LNCAP (cell line): ENCODE measurements around the gene TMEM135.

Experiments used
- TF ChIP-seq, protein P1 (sequence below): fragments of 450-650 bp; IDR thresholded peaks from 2 replicates; pipeline ENCODE4 v1.5.1; 2017; ENCODE audit warnings: mild to moderate bottlenecking

Gene TMEM135

DNA sequence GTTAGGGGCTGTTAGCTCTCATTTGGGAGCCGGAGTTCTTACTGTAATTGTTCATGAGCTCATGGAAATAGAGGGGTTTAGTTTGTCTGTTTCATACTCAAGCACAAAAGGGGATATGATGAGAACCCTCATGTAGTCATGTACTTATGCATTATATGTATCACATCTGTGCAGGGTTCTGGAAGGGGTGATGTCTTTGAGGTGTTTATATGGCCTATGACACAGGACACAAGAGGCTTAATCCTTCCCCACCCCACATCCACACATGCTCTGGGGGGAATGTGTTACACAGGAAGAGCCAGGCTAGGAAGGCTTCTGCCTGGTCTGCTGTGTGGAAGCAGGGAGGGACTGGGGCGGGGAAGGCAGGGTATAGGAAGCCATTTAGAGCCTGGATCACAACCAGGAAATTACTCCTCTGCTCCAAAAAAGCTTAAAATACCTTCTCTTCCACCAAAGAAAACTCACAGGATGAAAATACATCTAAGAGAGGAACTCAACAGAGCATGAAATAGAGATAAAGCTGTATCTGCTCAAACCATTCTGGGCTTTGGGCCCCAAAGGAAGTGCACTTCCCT lies 316.1 kb downstream of the TMEM135 start:
- TF ChIP-seq, protein P1, sequence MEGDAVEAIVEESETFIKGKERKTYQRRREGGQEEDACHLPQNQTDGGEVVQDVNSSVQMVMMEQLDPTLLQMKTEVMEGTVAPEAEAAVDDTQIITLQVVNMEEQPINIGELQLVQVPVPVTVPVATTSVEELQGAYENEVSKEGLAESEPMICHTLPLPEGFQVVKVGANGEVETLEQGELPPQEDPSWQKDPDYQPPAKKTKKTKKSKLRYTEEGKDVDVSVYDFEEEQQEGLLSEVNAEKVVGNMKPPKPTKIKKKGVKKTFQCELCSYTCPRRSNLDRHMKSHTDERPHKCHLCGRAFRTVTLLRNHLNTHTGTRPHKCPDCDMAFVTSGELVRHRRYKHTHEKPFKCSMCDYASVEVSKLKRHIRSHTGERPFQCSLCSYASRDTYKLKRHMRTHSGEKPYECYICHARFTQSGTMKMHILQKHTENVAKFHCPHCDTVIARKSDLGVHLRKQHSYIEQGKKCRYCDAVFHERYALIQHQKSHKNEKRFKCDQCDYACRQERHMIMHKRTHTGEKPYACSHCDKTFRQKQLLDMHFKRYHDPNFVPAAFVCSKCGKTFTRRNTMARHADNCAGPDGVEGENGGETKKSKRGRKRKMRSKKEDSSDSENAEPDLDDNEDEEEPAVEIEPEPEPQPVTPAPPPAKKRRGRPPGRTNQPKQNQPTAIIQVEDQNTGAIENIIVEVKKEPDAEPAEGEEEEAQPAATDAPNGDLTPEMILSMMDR, result no peak

DNA sequence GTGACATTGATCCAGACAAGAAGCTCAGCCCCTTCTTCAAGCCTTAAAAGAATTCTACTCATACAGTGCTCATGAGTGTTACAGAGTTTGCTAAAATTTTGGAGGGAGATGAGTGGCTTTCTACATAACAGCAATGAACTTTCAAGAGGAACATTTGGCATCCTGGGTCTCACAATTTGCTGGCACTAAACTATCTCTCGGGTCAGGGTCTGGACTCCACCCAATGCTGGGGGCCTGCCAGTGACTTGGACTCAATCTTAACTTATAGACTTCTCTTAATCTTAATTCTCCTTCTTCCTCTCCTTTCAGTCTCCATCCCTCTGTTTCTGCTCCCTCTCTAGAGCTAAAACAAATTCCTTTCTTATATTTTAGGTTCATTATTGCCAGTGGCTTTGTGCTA lies 317.9 kb downstream of the TMEM135 start:
- TF ChIP-seq, protein P1, result no peak

DNA sequence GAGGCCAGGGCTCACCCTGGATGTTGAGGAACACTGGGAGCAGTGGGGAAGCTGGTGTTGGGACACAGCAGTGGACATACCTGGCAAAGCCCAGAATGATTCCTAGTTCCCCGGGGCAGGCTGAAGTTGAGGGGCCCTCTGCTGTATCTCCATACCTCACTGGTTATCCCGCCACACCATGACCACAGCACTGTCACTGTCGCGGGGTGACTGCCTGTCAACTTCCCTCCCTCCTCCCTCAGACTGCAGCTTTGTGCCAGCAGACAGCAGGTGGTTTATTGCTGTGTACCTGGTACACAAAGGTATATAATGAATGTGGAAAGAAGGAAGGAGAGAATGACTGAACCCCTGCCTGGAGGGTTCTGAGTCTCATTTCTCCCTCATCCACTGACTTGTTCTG lies 318.7 kb downstream of the TMEM135 start:
- TF ChIP-seq, protein P1, result no peak

DNA sequence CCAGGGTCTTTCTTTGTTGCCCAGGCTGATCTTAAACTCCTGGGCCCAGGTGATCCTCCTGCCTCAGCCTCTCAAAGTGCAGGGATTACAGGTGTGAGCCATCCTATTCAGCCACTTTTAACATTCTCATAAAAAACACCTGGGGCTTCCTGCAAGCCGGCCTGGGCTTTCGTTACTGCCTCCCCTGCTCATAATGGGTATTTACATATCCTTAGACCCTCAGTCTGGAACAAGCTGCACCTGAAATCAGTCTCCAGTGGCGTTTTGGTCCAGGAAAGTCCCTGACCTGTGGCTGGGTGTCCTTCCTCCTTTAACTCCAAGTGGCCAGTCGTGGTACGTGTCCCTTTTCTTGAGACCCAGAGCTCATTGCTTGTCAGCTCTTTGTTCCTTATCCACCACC lies 320.7 kb downstream of the TMEM135 start:
- TF ChIP-seq, protein P1, result no peak

DNA sequence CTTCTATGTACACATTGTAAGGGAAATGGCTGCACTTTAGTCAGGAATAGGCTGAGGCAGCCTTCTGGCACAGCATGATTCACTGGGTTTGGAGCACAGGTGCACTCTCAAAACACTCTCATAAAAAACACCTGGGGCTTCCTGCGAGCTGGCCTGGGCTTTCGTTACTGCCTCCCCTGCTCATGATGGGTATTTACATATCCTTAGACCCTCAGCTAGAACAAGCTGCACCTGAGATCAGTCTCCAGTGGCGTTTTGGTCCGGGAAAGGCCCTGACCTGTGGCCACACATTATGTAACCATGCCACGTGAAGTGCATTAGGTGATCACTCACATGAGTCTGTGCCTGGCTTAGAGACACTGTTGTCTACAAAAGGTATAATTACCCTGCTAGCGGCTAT lies 321.7 kb downstream of the TMEM135 start:
- TF ChIP-seq, protein P1, result no peak

DNA sequence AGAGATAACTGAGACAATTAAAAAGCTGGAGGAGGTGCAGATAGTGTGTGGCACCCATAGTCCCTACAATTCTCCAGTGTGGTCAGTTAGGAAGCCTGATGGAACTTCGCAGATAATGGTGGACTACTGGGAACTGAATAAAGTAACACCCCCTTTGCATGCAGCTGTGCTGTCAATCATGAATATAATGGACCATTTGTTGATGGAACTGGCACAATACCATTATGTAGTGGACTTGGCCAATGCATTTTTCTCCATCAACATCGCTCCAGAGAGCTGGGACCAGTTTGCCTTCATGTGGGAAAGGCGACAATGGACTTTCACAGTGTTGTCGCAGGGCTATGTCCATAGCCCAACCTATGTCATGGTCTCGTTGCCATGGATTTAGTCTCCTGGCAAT lies 324.2 kb downstream of the TMEM135 start:
- TF ChIP-seq, protein P1, result no peak

DNA sequence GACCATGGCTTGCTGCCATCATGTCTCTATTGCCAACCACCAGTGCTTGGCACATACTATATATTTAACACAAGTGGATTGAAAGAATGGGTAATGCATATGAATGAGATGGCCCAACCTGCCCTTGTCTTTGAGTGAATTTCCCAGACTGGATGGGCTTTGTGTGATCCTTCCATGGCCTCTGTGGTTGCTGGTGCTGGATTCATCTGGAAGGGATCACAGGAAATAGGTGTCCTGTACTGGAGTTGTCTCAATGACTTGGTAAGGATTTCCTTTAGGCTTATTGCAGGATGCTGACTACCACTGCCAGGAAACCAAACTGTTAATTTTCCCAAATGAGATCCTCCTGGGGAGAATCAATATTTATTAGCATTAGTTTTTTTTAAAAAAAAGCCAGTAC lies 328.6 kb downstream of the TMEM135 start:
- TF ChIP-seq, protein P1, result no peak
